ENCODE data around the gene MGAM2. TPM values are rescaled to one million over a fixed set of nuclear protein-coding genes. Genes with fewer than 3 reads are reported as not detected.

Gene MGAM2
- total and polyA plus RNA-seq, 2 donors (not counting 1 experiment from before 2014, with no cell fraction given): not detected

GRCh38 chr7:142091961-142092360 lies 19.6 kb upstream of the MGAM2 start:
- no peaks in the 10 kb centered on the region for H3K79me2 ChIP-seq (ENCODE audit: control insufficient read depth, insufficient read depth, low read length)
- H3K4me1 Mint-ChIP-seq: no peaks in the 10 kb centered on the region
- 100% methylated on average over 1 of the region's 2 CpGs for WGBS (ENCODE audit: insufficient coverage)
- no peaks in the 10 kb centered on the region for H3K4me1 ChIP-seq (ENCODE audit: control insufficient read depth in 2 of 2, insufficient read depth in 2 of 2, low read length in 2 of 2)
- no peak overlapping the region for H2AFZ ChIP-seq (ENCODE audit: insufficient read depth, low read depth, low read length, poor library complexity, severe bottlenecking)
- H3K9me3 Mint-ChIP-seq (ENCODE audit: insufficient read depth): no peaks in the 10 kb centered on the region
- TF ChIP-seq CTCF (IDR thresholded peaks at IDR 0.05) (no peak), EZH2 (IDR thresholded peaks at IDR 0.05; ENCODE audit: borderline replicate concordance, insufficient read depth, low read depth, low read length, poor library complexity, severe bottlenecking) (no peak)
- no peaks in the 10 kb centered on the region for H3K36me3 ChIP-seq (replicated peaks in 1 of 2; ENCODE audit: control extremely low read depth in 1 of 2, control insufficient read depth in 1 of 2, extremely low read depth in 1 of 2, insufficient read depth in 2 of 2, low read length in 1 of 2)
- CTCF ChIA-PET: no interaction called here
- no peak overlapping the region for H3K4me3 ChIP-seq (ENCODE audit: control extremely low read depth in 1 of 5, extremely low read depth in 1 of 5, insufficient read depth in 1 of 5, low read depth in 2 of 5, low read length in 4 of 5)
- no peak overlapping the region for H3K9ac ChIP-seq (ENCODE audit: low read length)
- no peaks in the 10 kb centered on the region for H4K20me1 ChIP-seq (ENCODE audit: control insufficient read depth, insufficient read depth, low read length, poor library complexity, severe bottlenecking)
- intact Hi-C loops (cut with micrococcal nuclease): no loop called here
- POLR2A ChIA-PET: no interaction called here
- H3K9me3 ChIP-seq (ENCODE audit: control extremely low read depth in 1 of 3, control insufficient read depth in 2 of 3, insufficient read depth in 1 of 3, low read length in 2 of 3): no peaks in the 10 kb centered on the region
- DNase-seq: no peak
- no peak for ATAC-seq (ENCODE audit: low read depth)
- H3K27me3 Mint-ChIP-seq: no peaks in the 10 kb centered on the region
- no peak overlapping the region for H3K4me2 ChIP-seq (replicated peaks; ENCODE audit: low read depth, low read length, poor library complexity, severe bottlenecking)
- H3K27ac Mint-ChIP-seq: no peak overlapping the region
- no peaks in the 10 kb centered on the region for H3K27me3 ChIP-seq (replicated peaks in 1 of 4; ENCODE audit: control extremely low read depth in 1 of 4, control insufficient read depth in 3 of 4, insufficient read depth in 4 of 4, low read length in 3 of 4)
- no peak overlapping the region for H3K4me3 Mint-ChIP-seq
- no peak overlapping the region for H3K27ac ChIP-seq (ENCODE audit: low read length in 2 of 2)

GRCh38 chr7:142094861-142095260 lies 16.7 kb upstream of the MGAM2 start:
- POLR2A ChIA-PET: no interaction called here
- WGBS (ENCODE audit: insufficient coverage): 87% methylated on average over 6 of the region's 6 CpGs

More at GRCh38 chr7:142094861-142095260, 16.7 kb upstream of the MGAM2 start:
- CTCF ChIA-PET: no interaction called here
- Mint-ChIP-seq H3K9me3 (ENCODE audit: insufficient read depth) (no peaks in the 10 kb centered on the region), H3K4me3 (no peak overlapping the region), H3K4me1 (no peaks in the 10 kb centered on the region), H3K27ac (no peak overlapping the region), H3K27me3 (no peaks in the 10 kb centered on the region)
- no peak overlapping the region for H3K9ac ChIP-seq (ENCODE audit: low read length)
- no peak for ATAC-seq (ENCODE audit: low read depth)
- no peaks in the 10 kb centered on the region for H4K20me1 ChIP-seq (ENCODE audit: control insufficient read depth, insufficient read depth, low read length, poor library complexity, severe bottlenecking)
- no peak for TF ChIP-seq EZH2 (IDR thresholded peaks at IDR 0.05; ENCODE audit: borderline replicate concordance, insufficient read depth, low read depth, low read length, poor library complexity, severe bottlenecking)
- H3K79me2 ChIP-seq (ENCODE audit: control insufficient read depth, insufficient read depth, low read length): no peaks in the 10 kb centered on the region
- no peaks in the 10 kb centered on the region for H3K27me3 ChIP-seq (replicated peaks in 1 of 4; ENCODE audit: control extremely low read depth in 1 of 4, control insufficient read depth in 3 of 4, insufficient read depth in 4 of 4, low read length in 3 of 4)
- H3K36me3 ChIP-seq (replicated peaks in 1 of 2; ENCODE audit: control extremely low read depth in 1 of 2, control insufficient read depth in 1 of 2, extremely low read depth in 1 of 2, insufficient read depth in 2 of 2, low read length in 1 of 2): no peaks in the 10 kb centered on the region
- no peaks in the 10 kb centered on the region for H3K4me1 ChIP-seq (ENCODE audit: control insufficient read depth in 2 of 2, insufficient read depth in 2 of 2, low read length in 2 of 2)
- no peaks in the 10 kb centered on the region for H3K9me3 ChIP-seq (ENCODE audit: control extremely low read depth in 1 of 3, control insufficient read depth in 2 of 3, insufficient read depth in 1 of 3, low read length in 2 of 3)
- DNase-seq: no peak
- H3K4me2 ChIP-seq (replicated peaks; ENCODE audit: low read depth, low read length, poor library complexity, severe bottlenecking): no peak overlapping the region
- no peak overlapping the region for H3K4me3 ChIP-seq (ENCODE audit: control extremely low read depth in 1 of 5, extremely low read depth in 1 of 5, insufficient read depth in 1 of 5, low read depth in 2 of 5, low read length in 4 of 5)
- H3K27ac ChIP-seq (ENCODE audit: low read length in 2 of 2): no peak overlapping the region
- intact Hi-C loops (cut with micrococcal nuclease): no loop called here
- no peak overlapping the region for H2AFZ ChIP-seq (ENCODE audit: insufficient read depth, low read depth, low read length, poor library complexity, severe bottlenecking)
